ENCODE data around the gene ARCN1.
"Not testable (repeated sequence)": the region's sequence is repeated elsewhere in the genome, so short reads cannot be mapped to it uniquely, and the experiment has no call there.

The ARCN1 gene

GRCh38 chr11:118606157-118606843 lies 34.1 kb downstream of the ARCN1 start:
- DNase-seq (ENCODE audit: low read depth in 2 of 2): no peak

GRCh38 chr11:118606844-118607228 lies 34.6 kb downstream of the ARCN1 start:
- DNase-seq (ENCODE audit: low read depth in 2 of 2): no peak

DNA sequence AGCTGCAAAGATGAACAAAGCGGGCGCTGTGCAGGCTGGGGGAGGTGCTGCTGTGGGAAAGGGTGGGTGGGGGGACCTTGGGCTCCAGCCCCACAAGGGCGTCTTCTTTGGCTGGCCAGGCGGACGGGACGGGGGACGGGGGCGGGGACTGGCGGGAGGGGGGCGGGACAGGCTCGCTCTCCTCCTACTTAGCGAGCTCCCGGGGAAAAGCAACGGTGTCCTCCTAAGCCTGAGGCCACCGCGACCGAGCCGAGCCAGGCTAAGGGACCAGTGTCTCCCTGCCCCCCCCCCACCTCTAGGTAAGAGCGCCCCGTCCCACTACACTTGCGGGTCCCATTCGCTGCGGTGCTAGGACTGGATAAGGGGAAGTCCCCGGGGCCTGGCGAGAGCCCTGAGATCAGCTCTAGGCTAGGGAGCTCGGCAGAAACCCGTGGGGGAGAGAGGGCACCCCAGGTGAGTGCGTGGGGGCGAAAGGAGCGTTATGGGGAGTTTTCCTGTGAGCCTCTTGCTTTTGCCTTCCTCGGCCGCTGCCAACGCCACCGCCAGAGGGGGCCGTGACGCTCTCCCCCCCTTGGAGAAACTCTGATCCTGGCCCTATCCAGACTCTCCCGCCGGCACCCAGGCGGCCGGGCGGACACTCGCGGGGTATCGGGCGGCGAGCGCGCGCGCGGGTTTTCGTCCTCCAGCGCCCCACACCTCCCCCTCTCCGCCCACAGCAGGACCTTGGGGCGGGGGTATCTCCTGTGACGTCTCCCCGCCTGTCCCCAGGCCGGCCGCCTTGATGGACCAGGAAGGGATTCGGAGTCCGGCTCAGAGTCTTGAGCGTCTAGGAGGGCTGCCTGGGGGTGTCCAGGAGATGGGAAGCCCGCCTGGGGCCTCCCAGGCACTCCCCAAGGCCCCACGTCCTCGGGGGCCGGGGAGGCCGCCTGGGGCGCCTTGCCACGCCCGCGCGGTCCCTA lies 35.5 kb downstream of the ARCN1 start, which contains the start of gene PHLDB1:
Gene PHLDB1, plus strand, starts transcription at position 215 of the 959 bp plus-strand sequence. CDS start 6,222 bp downstream, outside the sequence.
- peak; percentile 29 to 49 for DNase-seq (ENCODE audit: low read depth in 2 of 2)

- DNase-seq (ENCODE audit: low read depth in 2 of 2): peak; percentile 87 to 92
Measured at GRCh38 chr11:118608360-118609227, 36.4 kb downstream of the ARCN1 start.

GRCh38 chr11:118609380-118610224 lies 37.4 kb downstream of the ARCN1 start:
- peak in 1 of 2 donors; percentile 26 for DNase-seq (ENCODE audit: low read depth in 2 of 2)

- DNase-seq (ENCODE audit: low read depth in 2 of 2): no peak
Measured at GRCh38 chr11:118610225-118610772, 38.1 kb downstream of the ARCN1 start.

DNA sequence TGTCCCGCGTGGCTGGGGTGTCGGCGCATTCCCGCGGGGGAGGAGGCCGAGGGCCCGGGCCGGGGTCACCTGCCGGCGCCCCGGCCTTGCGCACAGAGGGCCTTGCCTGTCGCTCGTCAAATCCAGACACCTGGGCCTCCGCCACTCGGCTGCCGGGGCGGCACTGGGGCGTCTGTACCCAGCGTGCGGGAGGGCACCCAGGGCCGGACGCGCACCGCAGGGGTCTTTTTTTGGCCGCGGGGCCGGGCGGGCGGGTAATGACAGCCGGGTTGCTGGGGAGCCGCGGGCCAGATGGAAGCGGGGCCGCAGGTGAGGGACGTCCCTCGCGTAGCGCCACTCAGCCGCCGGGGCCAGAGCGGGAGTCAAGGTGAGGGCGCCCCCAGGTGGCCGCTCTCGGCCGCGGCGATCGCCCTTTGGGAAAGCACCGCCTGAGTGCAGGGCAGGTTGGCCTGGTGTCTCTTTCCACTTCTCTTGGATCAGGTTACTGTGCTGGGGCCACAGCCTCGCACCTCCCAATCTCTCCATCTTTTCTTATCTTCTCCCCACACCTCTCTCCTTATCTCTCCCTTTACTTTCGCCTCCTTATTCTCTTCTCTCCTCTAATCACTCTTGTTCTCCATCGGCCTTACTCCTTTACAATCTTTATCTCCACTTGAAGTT lies 38.7 kb downstream of the ARCN1 start:
- DNase-seq (ENCODE audit: low read depth in 2 of 2): peak; percentile 65 to 81

DNA sequence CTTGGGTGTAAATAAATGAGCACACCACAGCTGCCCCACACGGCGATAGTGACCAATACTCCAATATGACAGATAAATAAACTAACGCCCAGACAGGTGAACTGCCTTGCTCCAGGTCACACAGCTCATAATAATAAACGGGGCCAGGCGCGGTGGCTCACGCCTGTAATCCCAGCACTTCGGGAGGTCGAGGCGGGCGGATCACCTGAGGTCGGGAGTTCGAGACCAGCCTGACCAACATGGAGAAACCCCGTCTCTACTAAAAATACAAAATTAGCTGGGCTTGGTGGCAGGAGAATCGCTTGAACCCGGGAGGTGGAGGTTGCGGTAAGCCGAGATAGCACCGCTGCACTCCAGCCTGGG lies 39.2 kb downstream of the ARCN1 start:
- not testable (repeated sequence) for DNase-seq (ENCODE audit: low read depth in 2 of 2)

DNA sequence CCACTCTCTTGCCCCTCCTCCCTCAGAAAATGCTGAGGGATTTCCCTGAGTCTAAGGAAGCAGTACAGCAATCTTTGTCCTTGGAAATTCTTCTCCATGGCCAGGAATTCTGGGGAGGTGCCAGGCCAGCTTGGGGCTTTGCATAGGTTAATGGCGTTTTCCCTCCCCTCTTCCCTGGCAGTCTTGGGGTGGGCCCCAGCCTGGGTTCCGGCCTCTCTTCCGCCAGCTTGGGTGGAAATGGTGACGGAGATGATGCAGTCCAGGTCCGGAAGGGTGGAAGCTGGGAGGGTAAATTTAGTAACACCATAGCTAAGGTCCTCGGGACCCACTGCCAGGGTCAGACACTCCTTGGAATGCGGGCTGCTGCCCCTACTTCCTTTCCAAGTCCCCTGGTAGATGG lies 40.2 kb downstream of the ARCN1 start:
- no peak for DNase-seq (ENCODE audit: low read depth in 2 of 2)

DNA sequence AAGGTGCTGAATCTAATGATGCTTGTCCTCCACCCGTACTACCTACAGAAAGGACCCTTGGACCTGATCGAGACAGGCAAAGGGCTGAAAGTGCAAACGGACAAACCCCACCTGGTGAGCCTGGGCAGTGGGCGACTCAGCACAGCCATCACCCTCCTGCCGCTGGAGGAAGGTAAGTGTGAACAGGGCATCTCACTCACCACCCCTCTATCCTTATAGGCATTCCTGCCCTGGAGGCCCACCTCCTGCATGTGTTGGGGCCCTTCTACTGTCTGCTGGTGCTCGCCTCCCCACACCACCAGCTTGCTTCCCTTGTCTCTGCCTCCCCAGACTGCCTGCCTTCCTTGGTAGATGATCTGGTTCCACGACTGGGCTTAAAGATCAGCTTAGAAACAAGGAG lies 42.3 kb downstream of the ARCN1 start:
- no peak for DNase-seq (ENCODE audit: low read depth in 2 of 2)

GRCh38 chr11:118615282-118615975 lies 43.2 kb downstream of the ARCN1 start:
- no peak for DNase-seq (ENCODE audit: low read depth in 2 of 2)

GRCh38 chr11:118615976-118616371 lies 43.8 kb downstream of the ARCN1 start:
- no peak for DNase-seq (ENCODE audit: low read depth in 2 of 2)

GRCh38 chr11:118618115-118618990 lies 46.1 kb downstream of the ARCN1 start:
- no peak for DNase-seq (ENCODE audit: low read depth in 2 of 2)

DNA sequence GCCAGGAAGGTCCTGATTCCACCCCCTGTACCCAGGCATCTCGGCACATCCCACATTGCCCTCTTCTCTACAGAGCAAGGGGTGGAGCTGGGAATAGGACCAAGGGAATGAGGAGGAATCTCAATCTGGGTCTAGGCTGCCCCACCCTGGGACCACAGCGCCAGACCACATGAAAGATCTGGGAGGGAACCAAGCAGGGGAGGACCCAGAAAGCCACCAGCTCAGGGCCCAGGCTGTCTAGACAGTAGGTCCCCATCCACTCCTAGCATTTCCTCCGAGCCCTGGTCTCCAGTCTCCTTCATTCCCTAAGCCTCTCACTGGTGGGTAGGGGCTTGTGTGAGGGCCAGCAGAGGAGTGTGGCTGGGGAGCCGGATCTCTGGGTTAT lies 46.8 kb downstream of the ARCN1 start:
- DNase-seq (ENCODE audit: low read depth in 2 of 2): no peak

GRCh38 chr11:118619444-118620197 lies 47.4 kb downstream of the ARCN1 start:
- no peak for DNase-seq (ENCODE audit: low read depth in 2 of 2)

DNA sequence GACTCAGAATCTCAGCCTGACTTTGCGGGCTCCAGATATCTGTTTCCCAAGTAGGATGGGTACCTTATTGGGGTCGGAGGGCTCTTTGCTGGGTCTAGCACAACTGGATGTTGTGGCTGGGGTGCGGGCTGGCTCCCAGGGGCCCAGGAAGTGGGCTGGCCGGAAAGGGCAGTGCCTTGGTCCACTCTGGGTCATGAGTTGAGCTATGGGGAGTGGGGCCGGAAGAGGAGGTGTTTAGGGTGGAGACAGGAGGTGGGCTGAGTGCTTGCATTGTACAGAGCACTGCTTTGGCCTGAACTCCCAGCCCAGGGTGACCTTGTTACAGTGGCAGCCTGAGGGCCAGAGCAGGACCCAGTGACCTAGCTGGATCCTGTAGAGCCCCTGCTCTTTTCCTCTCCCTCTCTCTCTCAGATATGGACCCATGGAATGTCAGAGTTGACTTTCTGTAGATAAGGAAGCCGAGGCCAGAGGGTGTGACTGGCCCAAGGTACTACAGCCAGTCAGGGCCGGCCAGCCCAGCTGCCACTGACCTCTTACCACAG lies 48.4 kb downstream of the ARCN1 start:
- DNase-seq (ENCODE audit: low read depth in 2 of 2): no peak

DNA sequence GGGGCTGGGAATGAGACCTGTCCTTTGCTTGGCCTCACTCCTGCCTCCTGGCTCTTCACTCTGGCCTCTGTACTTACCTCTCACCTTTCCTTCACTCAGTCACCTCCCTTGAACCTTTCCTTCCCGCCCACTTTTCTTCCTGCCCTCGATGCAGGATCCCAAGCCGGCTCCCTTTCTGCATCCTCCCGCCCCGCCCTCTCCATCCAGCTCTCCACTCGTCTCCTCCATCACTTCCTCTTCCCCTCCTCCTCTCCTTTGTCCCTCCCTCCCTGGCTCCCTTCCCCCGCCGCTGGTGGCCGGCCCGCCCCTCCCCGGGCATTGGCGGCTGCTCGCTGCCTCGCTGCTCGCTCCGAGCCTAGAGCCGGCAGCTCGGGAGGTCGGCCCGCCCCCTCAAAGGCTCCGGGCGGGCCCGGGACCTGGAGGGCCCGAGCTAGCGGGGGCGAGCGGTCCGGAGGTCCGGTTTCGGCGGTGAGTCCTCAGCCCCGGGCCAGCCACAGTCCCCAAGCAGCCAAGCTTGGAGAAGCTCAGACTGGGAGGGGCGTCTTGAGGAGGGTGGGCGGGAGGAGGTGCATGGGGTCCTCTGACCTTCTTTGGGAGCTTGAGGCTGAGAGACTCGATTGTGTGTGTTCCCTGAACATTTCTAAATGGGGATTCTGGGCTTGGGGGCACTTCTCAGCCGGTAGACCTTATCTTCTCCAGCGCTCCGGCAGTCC lies 49.0 kb downstream of the ARCN1 start:
- DNase-seq (ENCODE audit: low read depth in 2 of 2): no peak
